HG02870 (cell line): ENCODE results near the gene PLCB3.

Experiments
- ATAC-seq: cut with Tn5 transposase; IDR thresholded peaks from one replicate; pipeline ENCODE4 v1.9.1; 2021; ENCODE audit warnings: mild to moderate bottlenecking, moderate library complexity; ENCODE audit not compliant: unreplicated experiment

The PLCB3 gene

DNA sequence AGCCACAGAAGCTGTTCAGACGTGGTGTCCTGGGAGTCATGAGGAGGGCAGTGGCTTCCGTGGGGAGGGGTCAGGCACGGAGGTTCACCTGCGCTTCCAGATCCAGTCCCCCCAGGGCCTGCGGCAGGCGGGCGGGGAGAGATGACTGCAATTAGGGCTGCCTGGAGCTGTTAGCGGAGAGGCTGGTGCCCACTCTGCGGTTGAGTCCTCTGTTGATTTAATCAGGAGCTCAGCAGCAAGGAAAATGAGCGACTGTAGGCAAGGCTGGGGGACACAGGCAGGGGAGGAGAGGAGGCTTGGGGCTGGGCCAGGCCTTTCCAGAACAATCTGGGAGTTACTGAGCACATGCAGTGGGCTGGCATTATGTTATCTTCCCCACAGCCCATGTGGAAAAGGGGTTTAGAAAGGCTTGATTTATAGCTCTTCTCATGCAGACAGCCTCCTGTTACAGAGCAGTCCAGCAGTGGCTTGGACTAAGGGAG, 13.1 kb downstream of the PLCB3 start:
- ATAC-seq, result no peak

DNA sequence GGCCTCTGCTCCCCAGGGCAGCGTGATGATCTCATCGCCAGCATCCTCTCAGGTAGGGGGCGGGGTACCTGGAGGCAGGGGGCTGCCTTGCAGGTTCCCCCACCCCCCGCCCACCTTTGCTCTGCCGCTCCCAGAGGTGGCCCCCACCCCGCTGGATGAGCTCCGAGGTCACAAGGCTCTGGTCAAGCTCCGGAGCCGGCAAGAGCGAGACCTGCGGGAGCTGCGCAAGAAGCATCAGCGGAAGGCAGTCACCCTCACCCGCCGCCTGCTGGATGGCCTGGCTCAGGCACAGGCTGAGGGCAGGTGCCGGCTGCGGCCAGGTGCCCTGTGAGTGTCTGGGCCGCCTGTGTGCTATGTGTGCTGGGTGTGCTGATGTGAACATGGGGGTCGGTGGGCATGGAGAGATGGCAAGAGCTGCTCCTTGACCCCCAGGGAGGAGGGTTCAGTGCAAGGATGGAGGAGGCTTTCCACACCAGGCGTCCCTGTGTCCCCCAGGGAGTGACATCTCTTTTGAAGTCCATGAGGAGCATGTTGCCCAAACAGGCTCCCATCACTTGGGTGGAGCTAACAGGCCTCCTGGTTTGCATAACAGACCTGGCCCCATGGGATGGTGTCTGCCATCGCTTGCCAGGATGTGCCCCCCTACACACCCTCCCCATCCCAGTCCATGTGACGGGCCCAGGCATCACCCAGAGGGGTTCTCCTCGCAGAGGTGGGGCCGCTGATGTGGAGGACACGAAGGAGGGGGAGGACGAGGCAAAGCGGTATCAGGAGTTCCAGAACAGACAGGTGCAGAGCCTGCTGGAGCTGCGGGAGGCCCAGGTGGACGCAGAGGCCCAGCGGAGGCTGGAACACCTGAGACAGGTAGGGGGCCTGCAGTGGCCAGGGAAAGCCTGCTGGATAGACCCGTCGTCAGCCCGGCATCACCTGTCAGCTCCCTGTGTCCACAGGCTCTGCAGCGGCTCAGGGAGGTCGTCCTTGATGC, 14.1 kb downstream of the PLCB3 start:
- no peak for ATAC-seq

DNA sequence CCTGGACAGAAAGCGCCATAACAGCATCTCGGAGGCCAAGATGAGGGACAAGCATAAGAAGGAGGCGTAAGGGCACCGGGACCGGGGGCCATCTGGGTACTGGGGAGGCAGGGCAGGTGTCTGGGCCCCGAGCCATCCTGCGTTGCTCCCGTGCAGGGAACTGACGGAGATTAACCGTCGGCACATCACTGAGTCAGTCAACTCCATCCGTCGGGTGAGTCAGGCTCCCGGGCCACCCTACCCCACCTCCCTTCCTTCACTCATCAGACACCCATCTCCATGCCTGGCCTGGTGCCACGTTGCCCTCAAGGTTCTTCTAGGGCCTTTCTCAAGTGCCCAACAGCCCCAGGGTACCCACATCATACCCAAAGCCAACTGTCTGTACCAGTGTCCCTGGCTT, 15.0 kb downstream of the PLCB3 start:
- no peak for ATAC-seq

DNA sequence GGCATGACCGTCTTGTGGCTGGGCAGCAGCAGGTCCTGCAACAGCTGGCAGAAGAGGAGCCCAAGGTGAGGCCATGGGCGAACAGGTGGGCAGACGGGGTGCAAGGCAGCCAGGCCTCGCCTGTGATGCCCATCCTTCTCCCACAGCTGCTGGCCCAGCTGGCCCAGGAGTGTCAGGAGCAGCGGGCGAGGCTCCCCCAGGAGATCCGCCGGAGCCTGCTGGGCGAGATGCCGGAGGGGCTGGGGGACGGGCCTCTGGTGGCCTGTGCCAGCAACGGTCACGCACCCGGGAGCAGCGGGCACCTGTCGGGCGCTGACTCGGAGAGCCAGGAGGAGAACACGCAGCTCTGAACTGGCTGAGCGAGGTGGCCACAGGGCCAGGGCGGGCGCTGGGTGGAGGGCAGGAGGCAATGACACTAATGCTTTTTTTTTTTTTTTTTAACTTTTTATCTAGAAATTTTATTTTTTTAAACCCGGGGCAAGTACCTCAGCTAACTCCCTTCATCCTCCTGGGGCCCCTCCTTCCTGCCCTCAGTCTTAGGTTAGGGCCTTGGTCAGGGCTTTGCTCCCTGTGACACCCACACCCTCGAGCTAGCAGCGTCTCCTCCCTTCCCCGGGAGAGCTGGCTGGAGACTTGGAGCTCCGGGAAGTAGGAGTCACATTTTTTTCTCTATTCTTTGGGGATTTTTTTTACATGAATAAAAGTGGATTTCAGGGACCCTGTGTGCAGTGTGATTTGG, 16.0 kb downstream of the PLCB3 start:
- ATAC-seq, result no peak

DNA sequence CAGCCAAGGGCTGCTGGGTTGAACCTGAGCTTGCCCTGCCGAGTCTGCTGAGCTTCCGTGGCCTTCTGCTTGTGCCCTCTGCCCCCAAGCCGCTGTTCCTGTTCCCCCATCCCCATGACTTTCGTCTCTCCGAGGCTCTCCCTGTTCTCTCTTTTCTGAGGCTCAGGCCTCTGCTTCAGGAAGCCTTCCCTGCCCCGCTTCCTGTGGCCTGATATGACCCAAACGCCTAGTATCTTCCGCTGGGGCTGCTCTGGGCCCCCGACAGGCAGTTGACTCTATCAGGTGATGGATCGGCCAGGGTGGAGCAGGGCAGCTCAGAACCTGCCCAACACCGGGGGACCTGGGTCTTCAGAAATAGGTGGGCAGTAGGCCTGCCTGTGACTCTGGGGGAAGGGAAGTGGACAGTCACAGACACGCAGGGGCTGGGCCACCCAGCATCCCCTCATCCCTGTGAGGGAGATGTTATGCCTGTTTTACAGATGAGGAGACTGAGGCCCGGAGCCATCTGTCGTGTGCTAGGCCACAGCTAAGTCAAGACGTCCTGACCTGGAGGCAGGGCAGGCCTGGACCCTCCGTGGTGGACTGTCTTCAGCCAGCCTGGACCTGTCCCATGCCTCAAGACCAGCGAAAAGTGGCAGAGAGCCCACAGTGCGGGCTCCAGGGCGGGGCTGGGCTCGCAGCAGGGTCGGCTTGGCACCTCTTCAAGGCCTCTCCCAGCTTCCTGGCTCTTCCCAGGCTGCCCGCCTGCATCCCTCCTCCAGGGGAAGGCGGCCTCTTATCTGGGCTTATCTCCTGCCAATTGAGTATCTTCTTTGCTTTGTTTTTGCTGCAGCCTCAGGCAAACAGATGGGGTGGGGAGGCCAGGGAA, 16.9 kb downstream of the PLCB3 start:
- ATAC-seq, result no peak

DNA sequence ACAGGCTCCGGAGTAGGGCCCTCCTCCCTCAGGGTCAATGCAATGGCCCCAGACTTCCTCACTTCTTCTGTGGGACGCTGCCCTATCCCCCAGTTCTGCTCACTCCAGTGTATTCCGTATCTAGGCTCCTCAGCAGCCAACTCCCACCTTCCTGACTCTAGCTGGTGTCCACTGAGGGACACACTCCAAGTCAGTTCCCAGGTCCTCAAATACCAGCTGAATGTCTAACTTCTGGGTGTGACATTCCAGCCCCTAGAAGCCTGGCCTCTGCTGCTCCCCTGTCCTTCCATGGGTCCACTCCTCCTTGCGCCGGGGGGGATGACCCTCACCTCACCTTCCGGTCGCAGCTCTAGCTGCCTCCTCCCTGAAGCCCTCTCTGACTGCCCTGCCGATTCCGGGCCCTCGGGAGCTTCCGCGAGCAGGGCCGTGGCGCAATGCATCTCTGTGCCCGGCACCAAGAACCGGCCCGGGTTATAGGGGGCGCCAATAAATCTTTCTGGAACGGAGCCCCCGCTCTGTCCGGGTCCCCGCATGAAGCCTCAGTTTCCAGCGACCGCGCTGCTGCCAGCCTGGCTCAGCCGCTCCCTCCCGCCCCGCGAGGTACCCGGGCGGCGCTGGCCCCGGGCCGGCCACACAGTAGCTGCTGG, 17.7 kb downstream of the PLCB3 start:
- ATAC-seq, result no peak

DNA sequence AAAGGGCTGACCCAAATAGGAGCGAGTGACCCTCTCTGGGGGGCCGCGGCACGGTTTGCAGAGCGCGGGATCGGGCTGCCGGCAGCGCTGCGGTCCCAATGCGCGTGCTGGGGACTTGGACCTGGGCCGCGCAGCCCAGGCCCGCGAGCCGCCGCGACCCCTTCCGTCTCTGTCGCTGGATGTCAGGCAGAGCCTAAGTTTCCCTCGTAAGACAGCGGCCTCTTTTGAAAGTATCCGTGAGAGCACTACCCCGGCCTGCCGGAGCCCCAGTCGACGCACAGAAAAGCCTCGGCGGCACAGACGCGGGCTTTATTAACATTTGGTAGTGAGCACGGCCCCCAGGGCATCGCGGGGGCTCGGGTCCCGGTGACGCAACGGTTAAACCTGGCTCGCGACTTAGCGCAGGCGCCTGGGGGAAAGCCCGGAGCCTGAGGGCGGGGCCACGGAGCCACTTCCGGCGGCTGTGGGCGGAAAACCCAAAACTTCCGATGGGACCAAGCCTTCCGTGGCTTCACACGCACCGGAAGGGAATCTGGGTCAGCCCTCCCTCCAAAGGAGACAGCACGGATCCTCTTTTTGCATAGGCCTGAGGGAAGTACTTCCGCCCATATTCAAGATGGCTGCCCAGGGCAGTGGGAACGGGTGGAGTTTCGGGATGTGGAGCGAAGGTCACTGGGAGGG, 18.4 kb downstream of the PLCB3 start:
- ATAC-seq, result peak; percentile 65

DNA sequence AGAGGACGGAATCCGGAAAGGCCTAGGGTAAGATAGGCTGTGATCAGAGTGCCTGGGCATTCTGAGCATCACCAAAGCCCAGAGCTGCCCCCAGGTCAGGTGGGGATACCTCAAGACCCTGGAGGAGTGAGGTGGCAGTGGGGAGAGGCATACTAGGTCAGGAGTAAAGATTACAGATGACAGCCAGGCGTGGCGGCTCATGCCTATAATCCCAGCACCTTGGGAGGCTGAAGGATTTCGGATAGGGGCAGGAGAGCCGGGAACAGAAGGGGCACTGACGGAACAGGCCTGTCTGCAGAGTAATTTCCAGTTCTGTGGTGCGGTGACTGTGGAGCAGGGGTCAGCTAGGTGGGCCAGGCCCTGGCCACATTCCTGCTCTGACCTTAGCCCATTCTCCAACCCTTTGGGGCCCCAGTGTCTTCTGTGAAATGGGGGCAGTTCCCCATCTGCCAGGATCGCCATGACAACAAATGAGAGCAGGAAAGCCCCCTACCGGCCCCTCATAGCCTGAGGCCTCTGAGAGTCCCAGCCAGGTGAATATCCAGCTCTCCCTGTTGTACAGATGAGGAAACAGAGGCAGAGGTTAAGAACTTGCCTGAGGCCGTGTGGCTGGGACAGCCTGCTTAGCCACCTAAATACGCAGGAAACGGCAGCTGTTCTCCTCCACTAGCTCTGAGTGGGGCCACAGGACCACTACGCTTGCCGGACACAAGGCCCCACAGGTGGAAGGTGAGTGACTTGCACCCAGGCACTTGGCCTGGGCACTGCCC, 23.9 kb downstream of the PLCB3 start:
- no peak for ATAC-seq

DNA sequence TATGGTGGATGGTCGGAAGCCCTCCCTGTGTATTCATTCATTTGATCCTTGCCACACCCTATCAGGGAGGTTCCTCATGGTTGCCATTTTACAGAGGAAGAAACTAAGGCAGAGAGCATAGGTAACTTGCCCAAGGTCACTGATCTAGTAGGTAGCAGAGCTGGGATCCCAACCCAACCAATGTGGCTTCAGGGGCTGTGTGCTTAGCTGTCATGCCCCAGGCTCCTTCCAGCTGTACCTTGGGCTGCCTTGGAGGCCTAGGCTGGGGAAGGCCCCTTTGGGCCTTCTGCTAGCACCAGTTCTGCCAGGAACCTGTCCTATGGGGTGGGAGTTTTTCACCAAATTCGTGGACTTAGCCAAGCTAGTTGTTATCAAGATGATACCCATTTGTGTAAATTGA, 24.5 kb downstream of the PLCB3 start:
- no peak for ATAC-seq

DNA sequence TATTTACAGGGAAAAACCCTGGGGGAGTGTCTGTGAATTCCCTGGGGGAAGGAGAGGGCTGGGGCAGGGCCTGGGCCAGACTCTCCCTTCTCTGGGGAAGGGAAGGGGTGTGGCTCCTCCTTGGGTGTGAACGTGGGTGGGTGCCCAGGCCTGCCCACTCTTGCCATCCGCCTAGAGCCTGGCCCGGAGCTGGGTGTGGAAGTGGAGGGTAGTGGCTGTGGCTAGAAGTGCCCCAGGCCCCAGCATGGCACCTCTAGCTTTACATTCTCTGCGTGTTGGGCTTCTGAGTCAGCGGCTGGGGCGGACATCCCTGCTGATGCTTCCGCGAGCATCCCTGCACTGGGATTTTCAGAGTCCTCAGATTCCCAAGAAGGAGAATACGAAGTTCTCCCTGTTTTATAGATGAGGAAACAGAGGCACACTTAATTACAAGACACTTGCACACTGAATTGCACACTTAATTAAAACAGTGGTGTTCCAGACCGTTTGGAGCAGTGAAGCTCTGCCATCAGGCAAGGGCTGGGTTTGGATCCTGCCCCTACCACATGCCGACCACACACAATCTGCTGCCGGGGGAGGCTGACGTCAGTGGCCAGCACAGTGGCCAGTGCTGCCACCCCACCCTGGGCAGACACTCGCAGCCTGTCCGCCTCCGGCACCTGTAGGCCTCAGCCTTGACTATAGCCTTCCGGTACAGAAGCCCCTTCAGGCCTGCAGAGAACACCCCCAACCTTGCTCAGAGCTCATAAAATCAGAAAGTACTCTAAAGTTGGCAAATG, 25.5 kb downstream of the PLCB3 start:
- no peak for ATAC-seq

DNA sequence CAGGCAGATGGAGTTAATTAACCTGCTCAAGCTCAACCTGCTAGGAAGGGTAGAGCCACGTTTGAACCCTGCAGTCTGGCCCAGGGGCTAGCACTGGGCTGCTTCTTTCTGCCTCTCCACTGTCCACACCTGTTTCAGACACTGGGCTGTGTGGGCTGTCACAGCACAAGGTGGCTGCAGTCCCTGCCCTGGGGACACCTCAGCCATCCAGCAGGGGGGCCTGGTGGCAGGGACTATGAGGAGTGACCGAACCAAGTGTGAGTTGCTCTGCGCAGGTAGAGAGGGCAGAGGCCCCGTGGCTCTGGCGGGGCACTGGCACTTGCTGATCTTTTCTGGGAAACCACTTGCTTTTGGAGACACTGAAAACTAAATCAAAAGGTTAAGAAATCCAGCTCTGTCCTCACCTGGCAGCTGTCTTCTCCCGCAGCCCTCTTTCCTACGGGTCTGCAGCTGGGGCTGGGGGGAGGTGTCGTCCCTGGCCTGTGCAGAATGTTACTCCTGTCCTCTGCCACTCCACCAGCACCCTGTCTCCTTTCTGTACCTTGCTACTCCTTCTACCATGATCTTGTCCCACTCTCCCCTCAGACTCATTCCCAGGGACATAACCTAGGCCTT, 27.4 kb downstream of the PLCB3 start:
- no peak for ATAC-seq

DNA sequence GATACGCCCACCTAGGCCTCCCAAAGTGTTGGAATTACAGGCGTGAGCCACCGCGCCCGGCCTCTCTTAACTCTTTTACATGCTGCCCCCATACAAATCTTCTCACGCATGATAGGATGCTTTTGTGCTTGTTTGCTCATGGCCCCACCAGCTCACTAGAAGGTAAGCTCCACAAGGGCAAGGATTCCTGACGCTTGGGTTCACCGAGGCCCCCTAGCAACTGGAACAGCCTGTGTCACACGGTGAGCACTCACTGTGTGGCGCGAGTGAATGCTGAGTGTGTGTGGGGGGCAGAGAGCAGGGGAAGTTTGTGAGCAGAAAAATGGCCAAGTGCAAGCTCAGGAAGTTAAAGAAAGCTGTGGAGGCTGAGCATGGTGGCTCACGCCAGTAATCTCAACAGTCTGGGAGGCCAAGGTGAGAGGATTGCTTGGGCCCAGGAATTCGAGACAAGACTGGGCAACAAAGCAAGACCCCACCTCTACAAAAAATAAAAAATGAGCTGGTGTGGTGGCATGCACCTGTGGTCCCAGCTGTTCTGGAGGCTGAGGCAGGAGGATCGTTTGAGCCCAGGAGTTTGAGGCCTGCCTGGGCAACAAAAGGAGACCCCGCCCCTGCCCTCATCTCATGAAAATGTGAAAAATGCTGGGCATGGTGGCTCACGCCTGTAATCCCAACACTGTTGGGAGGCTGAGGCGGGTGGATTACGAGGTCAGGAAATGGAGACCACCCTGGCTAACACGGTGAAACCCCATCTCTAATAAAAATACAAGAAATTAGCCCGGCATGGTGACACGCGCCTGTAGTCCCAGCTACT, 30.8 kb downstream of the PLCB3 start:
- ATAC-seq, result no peak

DNA sequence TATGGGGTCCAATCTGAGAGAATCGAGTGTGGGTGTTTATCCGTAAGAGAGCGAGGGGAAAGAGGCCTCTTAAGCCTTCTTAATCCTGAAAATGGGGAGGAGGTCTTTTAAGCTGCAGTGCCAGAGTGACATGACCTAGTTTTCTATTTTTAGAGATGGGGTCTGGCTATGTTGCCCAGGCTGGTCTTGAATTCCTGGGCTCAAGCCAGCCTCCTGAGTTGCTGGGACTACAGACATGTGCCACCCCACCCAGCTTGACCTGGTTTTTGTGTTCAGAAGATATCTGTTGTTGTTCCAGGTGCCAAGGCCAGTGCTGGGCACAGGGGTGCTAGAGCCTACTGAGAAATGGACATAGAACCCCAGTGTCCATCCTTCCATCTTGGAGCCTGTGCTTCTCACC, 31.8 kb downstream of the PLCB3 start:
- ATAC-seq, result no peak

DNA sequence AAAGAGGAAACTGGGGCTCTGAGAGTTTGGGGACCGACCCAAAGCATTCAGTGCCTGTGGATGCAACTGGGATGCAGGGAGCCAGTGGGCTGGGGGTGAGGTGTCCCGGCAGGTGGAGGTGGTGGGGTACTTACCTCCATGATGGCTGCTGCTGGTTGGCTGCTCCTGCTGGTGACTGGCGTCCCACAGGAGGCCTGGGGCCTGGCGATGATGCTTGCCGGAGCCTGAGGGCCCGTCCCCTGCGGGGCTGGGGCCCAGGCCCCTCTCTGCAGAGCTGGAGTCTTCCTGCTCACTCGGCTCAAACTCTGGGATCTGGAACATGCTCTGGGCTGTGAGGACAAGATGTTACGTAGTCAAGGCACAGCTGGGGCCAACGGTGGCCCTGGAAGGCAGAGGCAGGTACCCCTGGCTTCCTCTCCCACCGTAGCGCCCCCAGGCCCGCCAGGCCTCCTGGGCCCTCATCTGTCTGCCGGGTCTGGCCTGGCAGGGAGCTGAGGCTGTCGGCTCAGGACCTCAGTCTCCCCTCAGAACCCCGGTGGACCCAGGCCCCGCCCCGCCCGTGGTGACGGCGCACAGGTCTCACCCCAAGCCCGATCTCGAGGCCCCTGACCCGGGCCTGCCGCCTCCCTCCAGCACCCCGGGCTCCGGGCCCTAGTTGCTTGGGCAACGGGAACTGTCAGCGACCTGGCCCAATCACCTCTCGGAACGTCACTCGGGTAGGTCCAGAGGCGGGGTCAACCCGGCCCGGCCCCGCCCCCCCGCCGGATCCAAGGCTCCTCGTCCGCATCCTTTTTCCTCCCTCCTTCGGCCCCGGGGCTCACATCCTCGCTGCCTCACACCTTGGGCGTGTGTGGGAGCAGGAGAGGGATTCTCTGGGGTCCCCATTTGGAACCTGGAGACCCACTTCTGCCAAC, 33.0 kb downstream of the PLCB3 start, which contains the start of gene BAD:
Gene BAD, minus strand, starts transcription at position 618 of the 914 bp plus-strand sequence. Its CDS starts 297 bp downstream, at position 321.
- ATAC-seq, result peak; percentile 75

DNA sequence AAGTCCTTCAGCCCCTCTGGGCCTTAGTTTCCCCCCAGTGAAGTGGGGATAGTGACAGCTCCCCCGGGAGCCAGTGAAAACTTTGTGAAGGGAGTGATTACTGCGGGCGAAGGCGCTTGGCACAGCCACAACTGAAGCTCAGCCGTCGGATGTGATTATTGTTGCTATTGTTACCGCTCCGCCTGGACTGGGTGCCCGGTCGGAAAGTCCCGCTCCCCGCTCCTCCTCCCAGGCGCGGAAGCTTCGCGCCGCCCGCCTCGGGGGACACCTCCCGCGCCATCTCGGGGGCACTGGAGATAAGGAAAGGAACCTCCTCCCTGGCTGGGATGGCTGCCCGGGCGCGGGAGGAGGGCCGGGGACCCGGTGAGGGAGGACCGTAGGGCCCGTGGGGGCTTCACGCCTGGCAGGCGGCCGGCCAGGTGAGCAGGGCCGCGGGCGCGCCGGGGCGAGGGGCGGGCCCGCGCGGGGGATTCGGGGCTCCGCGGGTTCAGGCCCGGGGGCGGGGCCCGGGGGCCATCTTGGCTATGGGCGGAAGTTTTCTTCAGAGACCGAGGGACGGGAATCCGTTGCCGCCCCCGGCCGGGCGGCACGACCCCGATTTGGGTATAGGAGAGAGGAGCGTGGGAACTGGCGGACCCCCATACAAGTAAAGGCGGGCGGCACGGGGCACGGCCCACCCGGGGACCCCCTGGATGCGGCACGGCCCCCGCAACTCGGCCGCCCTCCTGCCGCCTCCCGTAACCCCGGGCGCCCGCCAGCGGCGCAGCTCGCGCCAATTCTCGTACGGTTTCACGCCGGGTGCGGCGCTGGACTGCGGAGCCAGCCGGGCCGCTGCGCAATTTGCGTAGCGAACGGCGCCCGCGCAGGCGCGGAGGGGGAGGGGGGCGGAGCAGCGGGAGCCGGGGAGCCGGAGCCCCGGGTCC, 33.9 kb downstream of the PLCB3 start, which contains the start of gene GPR137:
Gene GPR137, plus strand, starts transcription at position 887 of the 923 bp plus-strand sequence. CDS start 677 bp downstream, outside the sequence.
- peak; percentile 45 for ATAC-seq
